Activated CD8-positive, alpha-beta memory T cell treated with anti-CD3 and anti-CD28 coated beads, Interleukin-2, amount 50 U/mL, for 24 hours (primary cell): ENCODE measurements around the gene TRA2A.
A peak's percentile ranks its signal among the peaks of the same experiment; 100 is the strongest.
"Not testable (repeated sequence)": the region's sequence is repeated elsewhere in the genome, so short reads cannot be mapped to it uniquely, and the experiment has no call there.

Experiments
- DNase-seq: peaks from one replicate; pipeline ENCODE4 v3.0.0-alpha.2; 2020; ENCODE audit errors: extremely low read depth

Gene TRA2A

DNA sequence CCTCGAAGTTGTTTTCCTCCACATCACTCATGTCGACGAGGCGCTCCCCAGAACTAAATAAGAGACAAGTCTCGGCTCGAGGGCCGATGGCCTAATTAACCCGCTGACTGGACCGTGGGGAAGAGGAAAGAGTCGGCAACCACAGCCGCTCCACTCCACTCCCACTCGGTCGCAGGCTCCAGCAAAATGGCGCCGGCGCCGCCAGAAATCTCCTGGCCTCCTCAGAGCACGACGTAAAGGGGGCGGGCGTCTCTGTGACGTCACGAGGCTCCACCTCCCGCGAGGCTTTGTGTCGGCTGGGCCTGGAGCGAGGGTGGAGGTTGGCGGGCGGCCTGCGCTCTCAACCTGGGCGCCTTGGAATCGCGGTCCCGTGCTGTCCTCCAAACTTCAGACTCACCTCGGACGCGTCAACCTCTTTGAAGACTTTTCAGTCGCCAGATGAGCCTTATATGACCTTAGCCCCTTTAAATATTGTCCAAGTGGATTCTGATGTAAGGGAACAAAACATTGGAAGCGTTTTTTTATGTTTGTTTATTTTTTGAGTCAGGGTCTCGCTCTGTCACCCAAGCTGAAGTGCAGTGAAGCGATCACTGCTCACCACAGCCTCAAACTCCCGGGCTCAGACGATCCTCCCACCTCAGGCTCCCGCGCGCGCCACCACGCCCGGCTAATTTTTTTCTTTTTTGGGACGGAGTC, at the start of gene TRA2A:
TSS of gene TRA2A (minus strand) at position 188 of the 696 bp plus-strand sequence. CDS start at position 31, 157 bp downstream.
- DNase-seq: peak; percentile 93

DNA sequence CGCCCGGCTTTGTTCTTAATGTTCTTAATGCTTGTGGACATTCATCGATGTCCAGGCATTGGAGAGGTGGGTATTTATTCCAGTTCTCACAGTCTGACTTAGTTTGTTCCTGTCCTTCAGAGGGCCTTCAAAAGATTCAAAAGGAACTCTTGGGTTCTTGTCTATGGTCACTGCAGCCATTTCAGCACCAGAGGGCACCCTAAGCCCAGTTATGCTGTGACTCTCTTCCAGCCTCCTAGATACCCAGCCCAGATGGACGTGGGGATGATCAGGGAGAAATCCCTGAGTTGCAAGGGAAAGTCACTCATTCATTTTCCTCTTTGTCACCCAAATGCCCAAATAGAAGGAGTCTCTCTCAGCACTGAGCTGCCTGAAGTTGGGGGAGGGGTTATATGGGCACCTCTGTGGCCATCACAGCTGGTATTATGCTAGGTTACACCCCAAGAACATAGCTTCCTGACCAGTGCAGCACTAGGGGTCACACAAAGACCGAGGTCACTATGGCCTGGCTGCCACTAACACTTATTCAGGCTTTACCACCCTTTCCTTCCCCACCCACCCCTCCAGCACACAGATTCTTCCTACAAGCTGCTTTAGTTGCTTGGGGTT, 38.9 kb upstream of the TRA2A start:
- DNase-seq: peak; percentile 44

DNA sequence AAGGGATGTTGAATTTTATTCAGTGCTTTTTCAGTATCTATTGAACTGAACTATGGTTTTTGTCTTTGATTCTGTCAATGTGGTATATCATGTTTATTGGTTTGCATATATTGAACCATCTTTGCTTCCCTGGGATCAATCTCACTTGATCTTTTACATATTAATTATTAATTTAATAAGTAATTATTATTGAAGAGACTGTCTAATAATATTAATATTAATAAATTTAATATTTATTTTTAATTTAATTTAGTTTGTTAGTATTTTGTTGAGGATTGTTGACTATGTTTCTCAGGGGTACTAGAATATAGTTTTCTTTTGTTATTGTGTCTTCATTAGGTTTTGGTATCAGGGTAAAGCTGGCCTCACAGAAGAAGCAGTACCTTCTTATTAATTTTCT, 26.5 kb upstream of the TRA2A start:
- DNase-seq: no peak

DNA sequence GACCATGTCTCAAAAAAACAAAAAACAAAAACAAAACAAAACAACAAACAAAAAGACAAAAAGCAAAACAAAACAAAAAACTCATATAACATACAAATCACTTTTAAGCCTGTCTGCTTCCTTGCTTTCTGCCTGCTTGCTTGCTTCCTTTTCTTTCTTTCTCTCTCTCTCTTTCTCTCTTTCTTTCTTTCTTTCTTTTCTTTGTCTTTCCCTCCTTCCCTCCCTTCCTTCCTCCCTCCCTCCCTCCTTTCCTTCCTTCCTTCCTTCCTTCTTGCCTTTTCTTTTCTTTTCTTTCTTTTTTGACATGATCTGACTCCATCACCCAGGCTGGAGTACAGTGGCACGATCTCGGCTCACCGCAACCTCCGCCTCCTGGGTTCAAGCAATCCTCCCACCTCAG, 15.9 kb upstream of the TRA2A start:
- no peak for DNase-seq

DNA sequence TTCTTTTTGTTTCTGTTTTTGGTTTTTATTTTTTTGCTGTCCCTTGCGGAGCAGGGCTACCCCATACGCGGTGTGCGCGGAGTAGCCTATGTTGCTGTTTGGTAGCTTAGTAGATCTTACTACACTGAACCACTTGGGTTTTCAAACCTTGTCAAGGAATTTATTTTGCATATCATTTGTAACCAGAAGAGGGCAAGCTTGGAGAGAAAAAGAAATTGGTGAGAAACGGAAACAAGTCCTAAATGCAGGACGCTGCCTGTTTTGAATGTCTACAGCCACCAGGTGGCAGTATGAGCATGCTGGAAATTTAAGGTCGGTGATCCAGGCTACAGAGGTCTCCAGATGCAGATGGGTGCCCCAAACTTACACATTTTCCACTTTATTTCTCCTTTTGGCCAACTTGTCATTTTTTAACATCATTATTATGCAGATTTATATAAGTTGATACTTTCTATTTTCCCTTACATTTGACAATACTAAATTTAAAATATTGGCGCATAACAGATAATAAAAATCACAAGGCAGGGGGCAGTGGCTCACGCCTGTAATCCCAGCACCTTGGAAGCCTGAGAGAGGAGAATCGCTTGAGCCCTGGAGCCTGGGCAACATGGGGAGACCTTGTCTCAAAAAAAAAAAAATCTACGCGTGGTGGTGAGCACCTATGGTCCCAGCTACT, 15.3 kb upstream of the TRA2A start:
- peak; percentile 37 for DNase-seq

DNA sequence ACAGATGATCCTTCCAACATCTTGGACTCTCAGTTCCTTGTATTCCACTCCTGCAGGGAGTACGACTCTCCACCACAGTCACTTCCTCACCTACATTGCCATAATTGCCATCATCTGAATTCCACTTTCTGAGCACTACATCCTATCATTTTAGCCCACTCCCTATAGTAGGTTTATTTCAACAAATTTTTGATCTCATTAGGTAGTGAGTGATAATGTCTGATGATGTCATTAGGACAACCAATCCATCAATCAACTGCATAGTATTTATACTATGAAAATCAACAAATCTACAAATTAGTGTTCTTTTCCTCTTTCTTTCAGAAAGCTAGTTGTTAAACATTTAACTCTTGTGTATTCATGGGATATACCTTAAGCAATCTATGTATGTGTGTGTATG, 13.7 kb upstream of the TRA2A start:
- no peak for DNase-seq

DNA sequence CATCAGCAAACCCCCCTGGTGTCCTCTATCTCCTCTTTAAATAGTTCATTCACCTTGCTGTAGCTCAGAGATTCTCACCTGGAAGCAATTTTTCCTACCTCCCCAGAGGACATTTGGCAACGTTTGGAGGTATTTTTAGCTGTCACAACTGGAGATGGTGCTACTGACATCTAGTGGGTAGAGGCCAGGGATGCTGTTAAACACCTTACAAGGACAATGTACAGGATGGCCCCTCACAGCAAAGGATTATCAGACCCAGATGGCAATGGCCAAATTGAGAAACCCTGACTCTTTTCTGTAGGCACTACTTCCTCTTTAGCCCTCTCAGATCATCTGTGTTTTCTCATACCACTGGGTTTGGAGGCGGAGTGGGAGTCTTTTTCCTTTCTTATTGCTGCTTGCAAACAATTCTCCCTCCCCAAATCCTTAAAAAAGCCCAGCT, 13.2 kb upstream of the TRA2A start:
- DNase-seq: no peak

DNA sequence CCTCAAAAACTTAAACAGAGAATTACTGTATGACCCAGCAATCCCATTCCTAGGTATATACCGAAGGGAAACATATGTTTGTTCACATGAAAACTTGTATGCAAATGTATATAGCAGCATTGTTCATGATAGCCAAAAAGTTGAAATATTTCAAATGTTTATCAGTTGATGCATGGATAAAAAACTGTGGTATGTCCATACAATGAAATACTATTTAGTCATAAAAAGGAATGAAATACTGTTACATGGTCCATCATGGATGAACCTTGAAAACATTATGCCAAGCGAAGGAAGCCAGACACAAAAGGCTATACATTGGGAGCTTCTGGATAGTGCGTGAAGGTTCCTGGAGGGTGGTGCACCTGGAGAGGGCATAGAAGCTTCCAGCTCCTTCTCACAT, 11.0 kb upstream of the TRA2A start:
- DNase-seq: no peak

DNA sequence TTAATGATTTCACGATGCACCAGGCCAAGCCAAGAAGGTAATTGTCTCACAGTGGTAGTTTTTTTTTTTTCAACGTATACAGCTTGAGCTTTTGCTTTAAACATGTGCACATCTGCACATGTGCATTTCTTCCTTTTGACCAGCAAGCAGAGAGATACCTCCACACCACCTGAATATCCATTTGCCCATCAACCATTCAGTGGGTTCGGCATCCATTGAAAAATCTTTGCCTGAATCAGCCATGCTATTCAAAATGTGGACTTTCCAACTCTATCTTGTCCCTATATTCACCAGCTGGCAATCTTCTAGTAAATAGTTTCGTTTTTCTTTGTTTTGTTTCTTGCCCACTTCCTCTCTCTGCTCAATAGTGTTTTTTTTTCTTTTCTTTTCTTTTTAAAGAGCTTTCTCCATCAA, 7.7 kb upstream of the TRA2A start:
- DNase-seq: no peak

DNA sequence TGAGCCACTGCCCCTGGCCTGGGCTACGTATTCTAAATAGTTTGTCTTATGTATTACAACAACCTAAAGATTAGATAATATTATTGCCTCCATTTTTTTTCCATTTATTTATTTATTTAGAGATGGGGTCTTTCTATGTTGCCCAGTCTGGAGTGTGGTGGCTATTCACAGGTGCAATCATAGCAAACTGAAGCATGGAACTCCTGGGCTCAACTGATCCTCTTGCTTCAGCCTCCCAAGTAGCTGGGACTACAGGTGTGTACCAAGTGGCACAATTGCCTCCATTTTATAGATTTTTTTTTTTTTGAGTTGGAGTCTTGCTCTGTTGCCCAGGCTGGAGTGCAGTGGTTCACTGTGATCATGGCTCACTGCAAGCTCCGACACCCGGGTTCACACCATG, 6.5 kb upstream of the TRA2A start:
- no peak for DNase-seq

DNA sequence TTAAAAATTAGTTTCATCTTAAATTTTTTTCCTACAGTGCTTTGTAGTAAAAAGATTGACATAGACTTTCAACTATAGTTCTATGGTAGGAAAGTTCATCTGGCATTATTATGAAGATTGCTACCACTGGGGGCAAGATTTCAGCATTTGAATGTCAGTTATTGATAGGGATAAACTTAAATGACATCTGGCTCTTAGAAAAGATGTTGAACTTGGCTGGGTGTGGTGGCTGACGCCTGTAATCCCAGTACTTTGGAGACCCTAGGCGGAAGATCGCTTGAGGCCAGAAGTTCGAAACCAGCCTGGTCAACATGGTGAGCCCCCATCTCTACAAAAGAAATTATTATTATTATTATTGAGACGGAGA, 1.4 kb upstream of the TRA2A start:
- no peak for DNase-seq

DNA sequence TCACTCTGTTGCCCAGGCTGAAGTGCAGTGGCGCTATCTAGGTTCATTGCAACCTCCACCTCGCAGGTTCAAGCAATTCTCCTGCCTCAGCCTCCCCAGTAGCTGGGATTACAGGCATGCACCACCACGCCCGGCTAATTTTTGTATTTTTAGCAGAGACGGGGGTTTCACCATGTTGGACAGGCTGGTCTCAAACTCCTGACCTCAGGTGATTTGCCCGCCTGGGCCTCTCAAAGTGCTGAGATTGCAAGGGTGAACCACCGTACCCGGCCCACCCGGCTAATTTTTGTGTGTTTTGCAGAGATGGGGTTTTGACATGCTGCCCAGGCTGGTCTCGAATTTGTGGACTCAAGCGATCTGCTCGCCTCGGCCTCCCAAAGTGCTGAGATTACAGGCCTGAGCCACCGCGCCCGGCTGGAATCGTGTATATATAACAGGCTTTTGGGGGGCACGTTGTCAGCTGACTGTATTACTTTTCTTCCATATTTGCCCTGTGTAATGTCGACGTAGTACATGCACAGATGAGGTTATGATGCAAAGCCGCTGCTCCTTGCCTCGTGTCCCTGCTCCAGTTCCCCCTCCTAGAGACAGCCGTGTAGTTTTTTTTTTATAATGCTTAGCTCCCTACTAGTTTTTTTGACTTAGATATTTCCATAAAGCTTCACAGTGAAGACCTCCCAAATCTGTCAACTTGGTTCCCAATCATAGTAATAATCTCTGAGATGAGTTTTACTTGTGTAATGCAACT, 883 bp upstream of the TRA2A start:
- DNase-seq: no peak

DNA sequence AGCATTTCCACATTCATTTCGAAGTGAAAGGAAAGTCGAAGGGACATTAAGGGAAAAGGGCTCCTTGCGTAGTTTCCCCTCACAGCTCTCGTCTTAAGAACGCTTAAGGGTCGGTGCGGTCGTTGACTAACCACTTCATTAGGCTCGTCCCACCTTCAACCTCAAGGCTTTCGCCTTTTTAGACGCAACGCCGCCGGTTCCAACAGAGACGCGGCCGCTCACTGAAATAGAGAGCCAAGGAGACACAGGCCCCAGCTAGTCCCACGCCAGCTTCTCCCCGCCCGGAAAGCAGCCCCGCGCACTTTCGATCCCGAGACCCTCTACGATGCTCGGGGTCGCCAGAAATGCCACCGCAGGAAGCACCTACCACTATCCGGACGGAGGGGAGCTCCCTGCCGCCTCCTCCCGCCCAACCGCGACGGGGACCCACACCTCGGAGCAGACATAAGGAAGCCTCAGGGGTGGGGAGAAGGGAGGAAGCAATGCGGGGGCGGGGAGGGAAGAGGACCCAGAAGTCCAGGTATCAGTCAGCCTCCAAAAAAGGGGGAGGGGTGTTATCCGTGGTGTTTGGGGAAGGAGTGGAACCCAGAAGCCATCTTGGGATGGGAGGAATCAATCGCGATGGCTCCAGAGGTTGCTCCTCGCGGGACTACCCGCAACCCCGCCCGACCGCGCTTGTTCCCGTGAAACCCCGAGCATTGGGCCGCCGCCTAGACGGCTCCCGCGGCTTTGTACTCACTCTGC, 559 bp downstream of the TRA2A start:
- peak; percentile 10 for DNase-seq

DNA sequence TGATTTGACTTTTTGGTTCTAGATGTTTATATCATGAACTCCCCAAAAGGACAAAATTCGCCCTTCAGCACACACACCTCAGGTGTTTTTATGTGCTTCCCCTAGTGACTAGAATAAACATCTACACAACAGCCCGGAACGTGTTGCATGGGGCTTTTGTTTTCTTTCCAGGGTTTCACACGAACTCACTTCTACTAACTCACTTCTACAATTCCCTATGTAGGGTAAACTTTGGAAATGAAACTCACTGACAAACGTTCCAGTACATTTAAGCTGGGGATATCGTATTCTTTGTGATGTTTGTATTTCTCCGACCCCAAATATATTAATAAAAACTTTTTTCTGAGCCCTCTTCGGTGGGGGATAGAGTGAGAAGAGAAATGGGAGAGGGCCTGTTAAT, 1.4 kb downstream of the TRA2A start:
- no peak for DNase-seq

DNA sequence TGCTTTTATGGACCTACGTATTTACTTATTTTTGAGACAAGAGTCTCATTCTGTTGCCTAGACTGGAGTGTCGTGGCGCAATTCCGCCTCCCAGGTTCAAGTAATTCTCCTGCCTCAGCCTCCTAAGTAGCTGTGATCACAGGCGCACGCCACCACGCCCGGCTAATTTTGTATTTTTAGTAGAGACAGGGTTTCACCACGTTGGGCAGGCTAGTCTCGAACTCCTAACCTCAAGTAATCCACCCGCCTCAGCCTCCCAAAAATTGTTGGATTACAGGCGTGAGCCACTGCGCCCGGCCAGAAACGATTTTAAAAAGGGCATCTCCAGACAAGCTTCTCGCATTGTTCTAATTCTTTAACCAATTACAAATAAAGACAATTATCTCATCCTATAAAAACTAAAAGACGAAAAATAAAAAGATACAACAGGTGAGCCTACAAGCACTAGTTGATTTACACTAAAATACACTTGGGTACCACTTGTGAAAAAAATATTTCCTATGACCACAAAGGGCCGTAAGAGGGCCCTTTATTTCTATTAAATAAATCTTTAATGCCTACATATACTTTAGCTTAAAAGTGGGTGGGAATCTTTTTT, 2.4 kb downstream of the TRA2A start:
- no peak for DNase-seq

DNA sequence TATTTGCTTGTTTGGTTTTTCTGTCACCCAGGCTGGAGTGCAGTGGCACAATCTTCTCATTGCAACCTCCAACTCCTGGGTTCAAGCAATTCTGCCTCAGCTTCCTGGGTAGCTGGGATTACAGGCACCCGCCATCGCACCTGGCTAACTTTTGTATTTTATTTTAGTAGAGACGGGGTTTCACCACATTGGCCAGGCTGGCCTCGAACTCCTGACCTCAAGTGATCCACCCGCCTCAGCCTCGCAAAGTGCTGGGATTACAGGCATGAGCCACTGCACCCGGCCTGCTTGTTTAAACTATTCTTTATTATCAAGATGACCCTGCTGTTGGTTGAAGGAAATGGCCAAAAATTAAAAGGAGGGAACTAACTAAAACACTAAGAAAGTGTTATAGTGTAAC, 6.2 kb downstream of the TRA2A start:
- DNase-seq: not testable (repeated sequence)

DNA sequence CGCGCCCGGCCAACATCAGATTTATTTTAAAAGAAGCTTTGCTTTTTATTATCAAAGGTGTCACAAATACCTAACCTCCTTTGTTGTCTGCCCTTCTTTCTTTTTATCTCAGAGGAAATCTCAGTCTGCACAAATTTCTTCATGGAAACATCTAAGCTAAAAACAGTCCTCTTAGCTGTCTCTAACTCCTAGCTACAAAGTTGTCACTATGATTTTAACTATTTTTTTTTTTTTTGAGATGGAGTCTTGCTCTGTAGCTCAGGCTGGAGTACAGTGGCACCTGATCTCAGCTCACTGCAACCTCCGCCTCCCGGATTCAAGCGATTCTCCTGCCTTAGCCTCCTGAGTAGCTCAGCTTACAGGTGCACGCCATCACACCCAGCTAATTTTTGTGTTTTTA, 7.3 kb downstream of the TRA2A start:
- DNase-seq: no peak

DNA sequence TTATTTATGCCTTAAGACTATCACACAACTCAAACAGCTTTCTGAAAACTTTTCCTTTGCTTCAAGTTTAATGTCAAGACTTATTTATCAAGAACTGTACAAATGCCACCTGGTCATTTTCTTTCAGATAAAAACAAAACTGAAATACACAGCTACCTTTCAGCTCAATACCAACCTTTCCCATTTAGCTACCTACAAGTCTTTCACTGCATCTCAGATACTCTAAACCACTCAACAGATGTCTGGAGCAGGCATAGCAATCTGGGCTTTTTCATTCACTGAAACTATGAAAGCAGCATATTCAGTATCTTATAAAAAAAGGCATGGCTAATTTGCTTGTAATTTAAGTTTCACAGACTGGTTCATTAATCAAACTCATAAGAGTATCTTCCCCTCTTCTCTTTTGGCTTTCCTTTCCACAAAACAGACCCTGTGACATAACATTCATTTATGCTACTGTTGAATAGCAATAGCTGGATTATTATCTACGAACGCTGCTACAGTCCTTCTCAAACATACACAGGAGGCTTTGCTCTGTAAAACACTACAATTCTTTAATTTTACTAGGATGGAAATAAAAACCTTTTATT, 8.2 kb downstream of the TRA2A start:
- no peak for DNase-seq

DNA sequence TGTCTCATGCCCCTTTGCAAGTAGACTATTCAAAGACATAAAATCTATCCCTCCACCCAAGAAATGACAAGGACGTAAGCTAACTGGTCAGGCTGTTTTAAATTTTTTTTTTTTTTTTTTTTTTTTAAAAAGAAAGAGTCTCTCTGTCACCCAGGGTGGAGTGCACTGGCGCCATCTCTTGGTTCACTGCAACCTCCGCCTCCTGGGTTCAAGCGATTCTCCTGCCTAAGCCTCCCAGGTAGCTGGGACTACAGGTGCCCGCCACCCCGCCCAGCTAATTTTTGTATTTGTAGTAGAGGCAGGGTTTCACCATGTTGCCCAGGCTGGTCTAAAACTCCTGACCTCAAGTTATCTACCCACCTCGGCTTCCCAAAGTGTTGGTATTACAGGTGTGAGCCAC, 11.2 kb downstream of the TRA2A start:
- no peak for DNase-seq

DNA sequence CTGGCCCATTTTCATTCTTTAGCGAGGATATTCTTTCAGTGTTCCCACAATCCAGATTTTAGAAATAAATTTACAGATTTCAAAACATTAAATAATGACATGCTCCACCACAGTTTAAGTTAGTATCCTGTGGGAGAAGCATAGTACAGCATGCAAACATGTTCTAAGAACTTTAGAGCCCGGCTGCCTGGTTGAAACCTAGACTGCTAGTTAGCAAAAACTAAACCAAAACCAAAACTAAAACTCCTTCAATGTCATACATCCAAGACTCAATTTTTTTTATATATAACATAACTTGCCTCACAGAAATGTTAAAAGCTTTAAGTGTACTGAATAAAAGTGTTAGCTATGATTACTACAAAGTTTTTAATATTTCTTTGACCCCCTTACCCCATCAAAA, 17.0 kb downstream of the TRA2A start:
- no peak for DNase-seq

DNA sequence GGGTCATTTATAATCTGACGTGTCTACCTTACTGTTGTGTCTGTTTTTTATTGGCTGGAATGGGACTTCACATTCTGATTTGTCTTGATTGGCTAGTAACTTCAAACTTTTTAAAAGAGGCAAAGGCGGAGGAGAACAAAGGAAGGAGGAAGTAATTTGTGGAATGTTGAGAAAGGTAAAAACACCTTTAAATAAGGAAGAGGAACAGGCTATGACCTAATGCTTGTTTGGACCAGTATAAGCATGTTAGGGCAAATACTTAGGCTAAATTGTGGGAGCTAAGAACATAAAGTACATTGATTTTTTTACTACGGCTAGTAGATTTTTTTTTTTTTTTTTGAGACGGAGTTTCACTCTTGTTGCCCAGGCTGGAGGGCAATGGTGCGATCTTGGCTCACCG, 18.0 kb downstream of the TRA2A start:
- not testable (repeated sequence) for DNase-seq
